Spleen (tissue), 11 donors: ENCODE measurements around the gene DNAJC30. TPM values are rescaled to one million over a fixed set of nuclear protein-coding genes. Genes with fewer than 3 reads are reported as not detected.

Experiments used
- DNase-seq: peaks from one replicate; pipeline ENCODE4 v3.0.0-alpha.2; 2020
- H3K27ac ChIP-seq, 8 donors: fragments of 200-600 bp; sonication (generic) in 7 of 8; 1 replicate in 4 of 8; 2 replicates in 4 of 8; pipeline versions ENCODE4 v1.5.0 to v1.8.0; 2016 to 2021; ENCODE audit warnings: inconsistent platforms in 4 of 8, mild to moderate bottlenecking in 4 of 8, moderate library complexity in 1 of 8
- H3K27me3 ChIP-seq, 7 donors: fragments of 200-600 bp; sonication (generic) in 6 of 7; replicated peaks in 1 of 7; 1 replicate in 4 of 7; 2 replicates in 3 of 7; pipeline versions ENCODE4 v1.5.0 to v1.8.0; 2016 to 2021; ENCODE audit warnings: inconsistent platforms in 3 of 7, mild to moderate bottlenecking in 1 of 7
- H3K36me3 ChIP-seq, 6 donors: fragments of 200-600 bp; sonication (generic) in 5 of 6; 1 replicate in 4 of 6; 2 replicates in 2 of 6; pipeline versions ENCODE4 v1.5.0 to v1.8.0; 2016 to 2021; ENCODE audit warnings: inconsistent platforms in 2 of 6
- H3K4me1 ChIP-seq, 6 donors: fragments of 200-600 bp; sonication (generic) in 5 of 6; 1 replicate in 3 of 6; 2 replicates in 3 of 6; pipeline versions ENCODE4 v1.5.0 to v1.8.0; 2016 to 2021; ENCODE audit warnings: inconsistent platforms in 3 of 6
- H3K4me3 ChIP-seq, 8 donors: fragments of 200-600 bp; sonication (generic) in 7 of 8; 1 replicate in 4 of 8; 2 replicates in 4 of 8; pipeline versions ENCODE4 v1.5.0 to v1.8.0; 2016 to 2021; ENCODE audit warnings: inconsistent platforms in 4 of 8, mild to moderate bottlenecking in 4 of 8, moderate library complexity in 2 of 8
- H3K9me3 ChIP-seq, 8 donors: fragments of 200-600 bp; sonication (generic) in 7 of 8; 1 replicate in 4 of 8; 2 replicates in 4 of 8; pipeline versions ENCODE4 v1.5.0 to v1.8.0; 2016 to 2021; ENCODE audit warnings: inconsistent platforms in 4 of 8
- CTCF ChIP-seq, 11 experiments: fragments of 200-600 bp in 7 of 11; fragments of 450-650 bp in 4 of 11; sonication (generic) in 4 of 11; IDR thresholded peaks in 8 of 11; conservative IDR thresholded peaks in 3 of 11; 1 replicate in 7 of 11; 2 replicates in 4 of 11; pipeline versions ENCODE4 v1.4.0 to v1.8.0; 2016 to 2021; ENCODE audit warnings: antibody characterized with exemption in 11 of 11, inconsistent platforms in 4 of 11, mild to moderate bottlenecking in 1 of 11
- POLR2A ChIP-seq, 3 donors: fragments of 450-650 bp; IDR thresholded peaks; one replicate each; pipeline ENCODE4 v1.5.1; 2017; ENCODE audit warnings: antibody characterized with exemption in 3 of 3, mild to moderate bottlenecking in 1 of 3
- POLR2AphosphoS5 ChIP-seq, 3 donors: sonication (generic); formaldehyde crosslinking; IDR thresholded peaks; one replicate each; pipeline ENCODE4 v1.5.1; 2017; ENCODE audit warnings: antibody characterized with exemption in 3 of 3
- WGBS, 5 donors: extraction: QIAGEN DNeasy Blood & Tissue Kit in 3 of 5; methylation state at CpG; one replicate each; pipeline versions ENCODE4 v1.1.5 to v1.1.7; 2013 to 2018; 5-methylcytosine and 5-hydroxymethylcytosine counted together
- intact Hi-C: fragments of 100-400 bp; cut with DNase I; formaldehyde crosslinking; loops from one replicate; pipeline ENCODE4 v1.15.0; 2023; ENCODE audit warnings: low total_unique reads
- microRNA-seq, 3 donors: library from miRNA; unstranded; fragments of <30 nt; microRNA quantifications; one replicate each; pipeline versions ENCODE4 to v1.1.0, GENCODE V29; 2019 to 2020
- polyA plus RNA-seq, 3 donors: library from polyadenylated mRNA; stranded (reverse); fragments of 200-250 nt; gene quantifications; one replicate each; pipeline ENCODE4 v1.2.1, GENCODE V29; 2013
- small RNA-seq, 4 donors: library from RNA; depleted of rRNA; stranded (forward); fragments of <200 nt; gene quantifications; one replicate each; pipeline ENCODE3, GENCODE V24; 2016
- total RNA-seq, 7 donors: library from RNA; depleted of rRNA in 3 of 7; stranded (reverse); fragments of >200 nt in 3 of 7; fragmentation: NEBNext Ultra II Directional in 4 of 7; extraction: Animal tissue kit (Norgen Biotek cat#: 25700) in 4 of 7; gene quantifications; one replicate each; pipeline versions ENCODE4 v1.1.0 to v1.2.1, GENCODE V29; 2016 to 2021
- donor health status: healthy with polysubstance abuse.
- donor health status: DM: no; HTN: no; CAD: no; lungs with moderate emphysema.
- donor health status: DM: no; HTN: no; CAD: no.
- donor health status: Bipolar disorder and iron deficiency.
- donor health status: healthy.
- donor health status: DM: no; HTN: no; CAD: no.
- donor health status: DM: yes; HTN: yes; CAD: no.

The DNAJC30 gene
- total and polyA plus RNA-seq, 10 donors: 5.6 to 12.7 (median 8.7) TPM

GRCh38 chr7:73633323-73633722 is 49.9 kb downstream of the DNAJC30 start:
- WGBS, 5 donors: 72 to 92% (median 81%) methylated on average over 7 of the region's 7 CpGs
- DNase-seq: no peak
- H3K4me1 ChIP-seq: no peaks in the 10 kb centered on the region
- H3K27ac ChIP-seq: no peak overlapping the region
- no peak overlapping the region for H3K4me3 ChIP-seq
- H3K9me3 ChIP-seq: no peaks in the 10 kb centered on the region
- no peak for TF ChIP-seq POLR2A (IDR thresholded peaks at IDR 0.05)
- TF ChIP-seq POLR2AphosphoS5 (IDR thresholded peaks at IDR 0.05): no peak
- TF ChIP-seq CTCF (IDR thresholded peaks at IDR 0.05 in 8 of 11, conservative IDR thresholded peaks at IDR 0.05 in 3 of 11): no peak
- peaks cover 0 to 75% (median 11%) of the 10 kb centered on the region in 7 donors for H3K27me3 ChIP-seq
- no peaks in the 10 kb centered on the region for H3K36me3 ChIP-seq
- intact Hi-C loops: no loop called here

GRCh38 chr7:73631558-73631957 is 51.7 kb downstream of the DNAJC30 start:
- H3K4me1 ChIP-seq: no peaks in the 10 kb centered on the region
- DNase-seq: no peak
- peaks cover 0 to 91% (median 21%) of the 10 kb centered on the region in 7 donors for H3K27me3 ChIP-seq
- H3K4me3 ChIP-seq: no peak overlapping the region
- no peak overlapping the region for H3K27ac ChIP-seq
- TF ChIP-seq POLR2A (IDR thresholded peaks at IDR 0.05): no peak
- no peak for TF ChIP-seq POLR2AphosphoS5 (IDR thresholded peaks at IDR 0.05)
- no peak for TF ChIP-seq CTCF (IDR thresholded peaks at IDR 0.05 in 8 of 11, conservative IDR thresholded peaks at IDR 0.05 in 3 of 11)
- intact Hi-C loops: no loop called here
- 5 to 19% (median 11%) methylated on average over 1 of the region's 1 CpG for WGBS, 5 donors
- no peaks in the 10 kb centered on the region for H3K9me3 ChIP-seq
- H3K36me3 ChIP-seq: no peaks in the 10 kb centered on the region

Small RNA genes within 50 kb of the gene (microRNA-seq; reads per million reads assigned to microRNA genes)
- gene MIR4284: 0 reads per million in 3 donors

Small RNA genes within 50 kb of the gene (small RNA-seq; reads per million reads assigned to genes)
- gene MIR4284 (0 reads per million in 4 donors), gene RN7SL265P (0 reads per million in 4 donors)

Other genes starting within 250 kb of the DNAJC30 start
- under 1 TPM; 0.28 to 0.64 (median 0.49) TPM for gene FZD9, start 249.7 kb downstream of the DNAJC30 start, total RNA-seq
- under 1 TPM; 0.09 to 0.22 (median 0.18) TPM for gene FZD9, start 249.7 kb downstream of the DNAJC30 start, polyA plus RNA-seq
- gene BAZ1B, start 161.2 kb downstream of the DNAJC30 start, total RNA-seq: 10 to 100 TPM; 47.9 to 61.4 (median 56.4) TPM
- 10 to 100 TPM in 2 of 3 donors, 1 to 10 TPM in 1; 9.2 to 22.3 (median 10.9) TPM for gene BAZ1B, start 161.2 kb downstream of the DNAJC30 start, polyA plus RNA-seq
- gene BCL7B, start 125.8 kb downstream of the DNAJC30 start, total RNA-seq: 10 to 100 TPM; 43.6 to 79.2 (median 66.5) TPM
- 10 to 100 TPM; 40.1 to 64.3 (median 43.2) TPM for gene BCL7B, start 125.8 kb downstream of the DNAJC30 start, polyA plus RNA-seq
- gene TBL2, start 104.9 kb downstream of the DNAJC30 start, total RNA-seq: 10 to 100 TPM; 20.5 to 31.2 (median 29.3) TPM
- 10 to 100 TPM in 1 of 3 donors, 1 to 10 TPM in 2; 8.1 to 11.2 (median 9.2) TPM for gene TBL2, start 104.9 kb downstream of the DNAJC30 start, polyA plus RNA-seq
- under 1 TPM in 1 of 7 donors, not detected in 6; 0.23 TPM for gene MLXIPL, start 58.9 kb downstream of the DNAJC30 start, total RNA-seq
- under 1 TPM; 0.09 to 0.20 (median 0.13) TPM for gene MLXIPL, start 58.9 kb downstream of the DNAJC30 start, polyA plus RNA-seq
- gene VPS37D, start 15.6 kb downstream of the DNAJC30 start, total RNA-seq: 1 to 10 TPM in 4 of 7 donors, under 1 TPM in 3; 0.23 to 1.6 (median 1.0) TPM
- gene VPS37D, start 15.6 kb downstream of the DNAJC30 start, polyA plus RNA-seq: 1 to 10 TPM in 1 of 3 donors, under 1 TPM in 2; 0.80 to 1.0 (median 0.86) TPM
- 10 to 100 TPM; 44.2 to 54.8 (median 54.0) TPM for gene BUD23, start 144 bp upstream of the DNAJC30 start, total RNA-seq
- gene BUD23, start 144 bp upstream of the DNAJC30 start, polyA plus RNA-seq: 10 to 100 TPM; 62.5 to 71.4 (median 70.7) TPM
- 1 to 10 TPM; 4.2 to 7.8 (median 5.6) TPM for gene STX1A, start 36.2 kb upstream of the DNAJC30 start, total RNA-seq
- gene STX1A, start 36.2 kb upstream of the DNAJC30 start, polyA plus RNA-seq: 1 to 10 TPM; 1.3 to 3.1 (median 1.8) TPM
- gene ABHD11, start 55.3 kb upstream of the DNAJC30 start, total RNA-seq: 10 to 100 TPM; 11.4 to 26.0 (median 20.6) TPM
- 10 to 100 TPM; 13.3 to 17.6 (median 16.3) TPM for gene ABHD11, start 55.3 kb upstream of the DNAJC30 start, polyA plus RNA-seq
- gene CLDN3, start 86.8 kb upstream of the DNAJC30 start, total RNA-seq: not detected
- under 1 TPM; 0.13 to 0.26 (median 0.26) TPM for gene CLDN3, start 86.8 kb upstream of the DNAJC30 start, polyA plus RNA-seq
- 1 to 10 TPM in 1 of 7 donors, under 1 TPM in 5, not detected in 1; 0.13 to 1.0 (median 0.24) TPM for gene CLDN4, start 147.5 kb upstream of the DNAJC30 start, total RNA-seq
- under 1 TPM; 0.33 to 0.77 (median 0.39) TPM for gene CLDN4, start 147.5 kb upstream of the DNAJC30 start, polyA plus RNA-seq
- 1 to 10 TPM; 1.4 to 8.5 (median 4.4) TPM for gene METTL27, start 159.1 kb upstream of the DNAJC30 start, total RNA-seq
- gene METTL27, start 159.1 kb upstream of the DNAJC30 start, polyA plus RNA-seq: 1 to 10 TPM in 1 of 3 donors, under 1 TPM in 2; 0.59 to 2.6 (median 0.67) TPM
- not detected for gene TMEM270, start 177.7 kb upstream of the DNAJC30 start, total RNA-seq
- not detected for gene TMEM270, start 177.7 kb upstream of the DNAJC30 start, polyA plus RNA-seq